NCI-H1105 treated with DMSO at 0.1 percent for 48 hours (cell line): Measurements from ENCODE around the gene FAM13B.
"Not testable (repeated sequence)": the region's sequence is repeated elsewhere in the genome, so short reads cannot be mapped to it uniquely, and the experiment has no call there.

Experiments
- DNase-seq: peaks from one replicate; lab custom pipeline; 2025; lab: John Stamatoyannopoulos, UW

FAM13B gene

DNA sequence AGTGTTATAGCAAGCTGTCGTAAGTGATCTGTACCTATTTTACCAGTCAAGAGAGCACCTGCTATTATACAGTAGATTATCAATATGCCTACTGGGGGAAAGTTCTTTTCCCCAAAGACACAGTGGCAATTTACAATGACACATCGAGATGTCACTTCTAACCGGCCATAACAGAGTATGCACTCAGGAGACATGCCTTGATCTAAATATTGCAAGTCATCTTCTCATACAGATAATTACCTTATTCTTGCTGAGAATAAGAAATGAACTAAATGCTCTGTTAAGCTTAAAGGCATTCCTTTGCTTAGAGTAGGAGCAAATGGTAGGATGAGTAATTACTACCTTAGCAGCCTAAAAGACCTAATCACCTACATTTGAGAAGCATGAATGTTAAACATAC is 72.1 kb downstream of the FAM13B start:
- DNase-seq = no peak

DNA sequence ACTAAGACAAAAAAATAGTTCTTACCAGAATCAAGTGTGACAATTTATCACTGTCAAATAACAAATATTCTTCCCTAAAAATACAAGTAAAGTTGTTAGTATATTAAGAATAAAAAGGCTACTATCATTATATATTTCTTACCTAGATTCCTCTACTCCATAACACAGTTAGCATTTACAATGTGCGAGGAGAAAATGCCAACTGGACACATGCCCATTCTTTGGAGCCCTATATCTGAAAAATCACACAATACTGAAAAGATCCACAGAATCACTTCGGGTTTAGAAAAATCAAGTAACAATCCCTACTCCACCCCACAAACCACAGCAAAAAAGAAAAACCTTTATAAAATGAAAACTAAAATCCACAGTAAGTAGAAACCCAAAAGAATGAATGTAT is 72.7 kb downstream of the FAM13B start:
- no peak for DNase-seq

DNA sequence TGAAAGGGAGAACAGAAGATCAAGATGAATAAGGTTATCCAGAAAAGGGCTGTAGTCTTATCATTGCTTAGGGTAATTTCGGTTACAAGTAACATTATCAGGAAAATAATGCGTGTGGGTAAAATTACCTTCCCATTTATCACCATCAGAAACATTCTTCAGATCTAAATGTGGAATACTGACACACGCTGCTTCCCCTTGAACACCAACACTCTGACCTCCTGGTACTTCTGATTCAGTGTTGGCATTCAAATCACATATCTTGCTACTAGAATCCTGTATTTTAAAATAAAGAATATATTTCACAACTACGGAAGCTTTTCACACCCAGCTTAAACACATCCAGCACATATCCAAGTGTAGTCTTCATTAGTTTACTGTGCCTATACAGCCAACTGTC is 73.4 kb downstream of the FAM13B start:
- no peak for DNase-seq

DNA sequence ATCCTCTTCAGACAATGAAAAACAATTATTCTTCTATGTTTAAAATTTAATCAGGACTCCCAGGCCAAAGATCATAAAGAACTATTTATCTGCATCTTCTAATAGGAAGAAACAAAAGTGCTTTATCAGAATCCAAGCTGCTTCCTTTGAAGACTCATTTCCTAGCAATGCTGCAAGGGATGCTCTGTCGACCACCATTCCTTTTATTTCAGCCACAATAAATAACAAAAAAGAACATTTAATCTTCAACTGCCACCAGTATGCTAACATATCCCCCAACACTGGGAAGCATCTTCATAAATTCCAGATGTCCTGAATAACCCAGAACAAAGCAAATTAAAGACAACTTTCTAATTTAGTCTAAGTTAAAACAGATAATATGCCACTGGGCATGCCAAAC is 74.9 kb downstream of the FAM13B start:
- DNase-seq = no peak

DNA sequence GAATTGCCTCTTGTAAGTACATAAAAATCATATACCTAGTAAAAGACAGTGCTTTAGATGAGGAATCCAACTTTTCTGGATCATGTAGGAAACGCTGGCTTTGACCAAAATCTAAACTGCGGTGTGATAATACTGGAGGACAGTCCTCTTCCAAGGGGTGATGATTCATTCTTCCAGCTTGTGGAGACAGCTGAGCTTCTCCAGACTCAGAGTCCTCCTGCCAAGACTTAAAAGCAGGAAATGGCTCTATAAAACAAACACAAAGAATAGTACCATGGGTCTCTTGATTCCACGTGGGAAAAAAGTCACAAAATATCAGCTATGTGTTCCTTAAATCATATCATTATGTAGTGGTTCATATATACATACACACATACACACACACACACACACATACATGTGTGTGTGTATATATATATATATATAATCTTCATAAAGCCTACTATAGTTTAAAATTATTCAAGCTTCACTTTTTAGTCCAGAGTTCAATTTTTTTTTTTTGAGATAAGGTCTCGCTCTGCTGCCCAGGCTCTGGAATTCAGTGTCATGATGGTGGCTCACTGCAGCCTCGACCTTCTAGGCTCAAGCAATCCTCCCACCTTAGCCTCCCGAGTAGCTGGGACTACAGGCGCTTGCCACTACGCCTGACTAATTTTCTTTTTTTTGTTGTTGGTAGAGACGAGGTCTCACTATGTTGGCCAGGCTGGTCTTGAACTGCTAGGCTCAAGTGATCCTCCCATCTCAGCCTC is 78.6 kb downstream of the FAM13B start:
- no peak for DNase-seq

DNA sequence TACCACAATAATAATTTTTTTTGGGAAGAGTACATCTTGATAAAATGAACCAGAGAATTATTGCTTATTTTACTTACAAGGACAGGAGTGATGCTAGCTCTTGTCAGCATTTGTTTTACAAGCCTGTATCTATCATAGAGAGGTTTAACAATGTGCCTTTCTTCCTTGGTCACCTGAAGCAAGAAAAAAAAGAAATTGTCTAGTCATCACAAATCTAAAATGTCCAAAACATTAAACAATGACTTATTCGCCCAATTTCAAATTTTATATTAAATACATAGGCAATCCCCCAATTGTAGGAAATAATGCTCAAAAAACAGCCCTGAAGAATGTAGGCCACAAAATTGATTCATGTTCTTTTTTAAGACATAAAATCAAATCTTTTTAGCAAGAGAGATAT is 87.1 kb downstream of the FAM13B start:
- DNase-seq = no peak

DNA sequence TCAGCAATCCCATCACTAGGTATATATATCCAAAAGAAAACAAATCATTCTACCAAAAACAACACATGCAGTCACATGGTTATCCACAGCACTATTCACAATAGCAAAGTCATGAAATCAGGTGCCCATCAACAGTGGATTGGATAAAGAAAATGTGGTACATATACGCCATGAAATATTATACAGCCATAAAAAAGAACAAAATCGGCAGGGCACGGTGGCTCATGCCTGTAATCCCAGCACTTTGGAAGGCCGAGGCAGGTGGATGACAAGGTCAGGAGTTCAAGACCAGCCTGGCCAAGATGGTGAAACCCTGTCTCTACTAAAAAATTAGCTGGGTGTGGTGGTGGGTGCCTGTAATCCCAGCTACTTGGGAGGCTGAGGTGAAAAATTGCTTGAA is 88.6 kb downstream of the FAM13B start:
- not testable (repeated sequence) for DNase-seq

DNA sequence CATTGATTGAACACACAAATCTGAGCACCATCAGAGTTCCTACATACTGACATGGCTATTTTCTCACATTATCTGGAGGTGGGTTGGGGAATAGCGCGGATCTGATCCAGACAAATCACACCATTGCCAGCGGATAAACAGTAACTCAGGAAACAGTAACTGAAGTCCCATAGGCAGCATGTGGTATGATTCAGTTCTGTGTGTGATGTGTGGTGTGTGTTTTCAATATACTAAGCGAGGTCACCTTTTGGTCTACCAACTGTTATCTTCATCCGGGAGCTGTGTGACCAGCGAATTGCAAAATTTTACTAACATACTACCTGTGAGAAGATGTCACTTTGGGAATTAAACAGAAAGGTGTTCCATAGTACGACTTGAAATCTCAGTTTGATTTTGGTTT is 93.5 kb downstream of the FAM13B start:
- no peak for DNase-seq

DNA sequence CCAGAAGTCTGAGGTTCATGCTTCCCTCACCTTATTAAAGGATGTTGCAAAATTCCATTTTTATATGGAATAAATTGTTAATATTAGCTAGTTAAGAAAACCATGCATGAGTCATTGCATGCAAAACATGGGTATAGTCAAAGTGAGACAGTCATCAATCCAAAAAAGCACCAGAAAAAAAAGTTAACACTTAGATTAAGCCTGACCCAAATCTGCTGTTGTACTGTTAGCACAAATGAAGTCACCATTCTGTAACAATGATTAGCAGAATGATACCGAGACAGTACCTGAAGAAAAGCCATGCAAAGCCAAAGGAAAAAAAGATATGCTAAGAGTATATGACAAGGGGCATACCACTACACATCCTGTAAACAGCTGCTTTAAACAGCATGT is 94.1 kb downstream of the FAM13B start:
- DNase-seq = no peak

DNA sequence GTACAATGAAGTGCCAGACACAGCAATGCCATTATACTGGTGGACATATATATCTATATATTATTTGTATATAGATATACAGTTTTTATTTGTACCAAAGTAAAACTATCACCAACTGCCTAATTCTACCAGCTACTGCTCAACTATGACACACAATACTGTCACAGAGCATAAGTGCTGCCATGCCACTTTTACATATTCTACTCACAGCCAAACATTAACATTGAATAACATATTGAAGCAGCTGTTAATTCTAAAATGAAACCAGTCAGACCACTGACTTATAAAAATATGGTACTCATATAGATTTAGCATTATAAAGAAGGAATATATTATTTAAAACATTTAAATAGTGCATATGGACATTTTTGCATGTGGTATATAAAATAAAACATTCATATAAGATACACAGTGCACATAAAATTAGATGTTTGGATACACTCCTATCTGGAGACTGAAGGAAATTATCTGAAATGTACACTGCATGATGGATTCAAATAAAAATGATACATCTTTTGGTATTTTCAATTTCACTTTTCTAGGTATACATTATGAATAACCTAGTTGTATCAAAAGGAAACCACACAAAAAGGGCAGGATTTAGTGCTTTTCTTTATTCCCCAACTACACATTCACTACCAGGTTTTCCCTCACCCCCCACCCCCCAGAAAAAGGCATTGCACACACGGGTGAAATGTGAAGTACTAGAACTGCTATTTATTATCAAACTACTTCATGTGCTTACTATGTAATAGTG is 94.7 kb downstream of the FAM13B start:
- DNase-seq = no peak

DNA sequence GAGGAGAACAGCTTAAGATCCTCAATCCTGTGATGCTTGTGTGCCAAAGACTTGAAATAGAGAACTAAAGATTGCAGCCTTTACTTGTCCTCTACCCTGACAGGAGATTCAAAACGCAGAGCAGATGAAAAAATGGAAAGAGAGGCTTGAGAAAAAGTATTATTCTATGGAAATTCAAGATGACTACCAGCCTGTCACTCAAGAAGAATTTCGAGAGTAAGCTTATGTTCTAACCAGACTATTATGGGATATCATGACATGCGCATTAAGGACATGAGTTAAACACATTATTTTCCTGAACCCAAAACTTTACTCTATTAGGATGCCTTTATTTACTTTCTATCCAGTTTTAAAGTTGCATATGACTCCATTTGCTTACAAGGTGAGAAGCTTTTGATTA is 97.2 kb downstream of the FAM13B start:
- DNase-seq = no peak

DNA sequence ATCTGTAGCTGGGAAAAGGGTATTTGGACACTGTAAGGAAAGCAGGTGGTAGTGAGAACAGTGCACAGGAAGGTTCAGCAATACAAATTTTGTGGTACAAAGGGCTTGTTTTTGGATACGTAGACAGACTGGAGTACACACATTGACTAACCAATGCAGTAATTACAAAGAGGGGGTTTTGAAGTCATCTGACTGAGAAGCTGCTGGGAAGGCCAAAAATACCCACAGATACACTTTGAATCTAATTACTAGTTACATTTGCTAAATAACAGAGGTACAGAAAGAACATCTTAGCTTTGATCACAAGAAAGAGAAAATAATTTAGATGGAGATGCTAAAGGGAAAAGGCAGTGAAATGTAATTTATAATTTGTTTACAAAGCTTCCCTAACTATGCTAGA is 97.7 kb downstream of the FAM13B start:
- no peak for DNase-seq

DNA sequence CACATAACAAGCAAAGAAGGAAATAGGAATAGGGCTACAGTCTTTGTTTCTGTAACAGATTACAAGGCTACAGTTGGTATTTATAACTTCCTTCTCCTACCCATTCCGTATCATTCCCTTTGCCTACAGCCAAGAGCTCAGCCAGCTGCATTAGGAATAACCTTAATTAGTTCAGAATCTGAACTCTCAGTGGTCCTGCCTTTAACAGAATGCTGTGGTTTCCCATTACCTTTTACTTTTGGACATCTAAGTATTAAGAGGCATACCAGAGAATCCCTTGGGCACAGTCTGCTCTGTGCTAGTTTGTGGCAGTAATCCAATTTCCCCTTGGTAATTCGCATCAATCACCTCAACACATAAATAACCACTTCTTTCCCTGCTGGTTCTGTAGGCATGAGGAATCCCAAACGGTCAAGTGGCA is 99.4 kb downstream of the FAM13B start:
- no peak for DNase-seq

DNA sequence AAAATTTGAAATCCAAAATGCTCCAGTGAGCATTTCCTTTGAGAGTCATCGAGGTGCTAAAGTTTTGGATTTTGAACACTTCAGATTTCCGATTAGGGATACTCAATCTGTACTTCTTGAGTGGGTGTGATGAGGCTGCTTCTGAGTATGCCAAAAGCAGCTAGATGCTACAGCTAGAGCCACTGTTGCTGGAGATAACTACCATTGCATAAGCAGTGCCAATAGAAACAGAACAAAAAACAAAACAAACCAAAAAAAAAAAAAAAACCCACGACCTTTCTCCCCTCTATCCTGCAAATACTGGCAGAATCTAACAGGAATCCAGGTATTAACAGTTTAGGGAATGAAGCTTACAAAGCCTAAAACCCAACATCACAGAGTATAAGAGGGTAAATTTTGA is 100.1 kb downstream of the FAM13B start:
- no peak for DNase-seq

DNA sequence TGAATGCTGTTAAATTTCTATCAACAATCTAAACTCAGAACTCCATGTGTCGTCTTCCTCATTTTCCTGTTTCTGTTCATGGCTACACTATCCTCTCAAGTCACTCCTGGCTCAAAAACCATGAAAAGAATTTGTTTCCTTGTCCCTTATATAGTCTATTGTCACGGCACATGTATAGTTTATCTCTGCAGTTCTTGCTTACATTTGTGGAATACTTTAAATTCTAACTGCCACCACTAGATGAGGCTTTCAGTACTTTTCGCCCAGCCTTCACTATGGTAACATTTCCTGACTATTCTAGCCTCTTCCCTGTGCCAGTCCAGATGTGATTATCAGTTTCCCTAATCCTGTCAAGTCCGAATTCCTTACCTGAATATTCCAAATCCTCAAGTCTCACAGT is 109.0 kb downstream of the FAM13B start:
- no peak for DNase-seq

DNA sequence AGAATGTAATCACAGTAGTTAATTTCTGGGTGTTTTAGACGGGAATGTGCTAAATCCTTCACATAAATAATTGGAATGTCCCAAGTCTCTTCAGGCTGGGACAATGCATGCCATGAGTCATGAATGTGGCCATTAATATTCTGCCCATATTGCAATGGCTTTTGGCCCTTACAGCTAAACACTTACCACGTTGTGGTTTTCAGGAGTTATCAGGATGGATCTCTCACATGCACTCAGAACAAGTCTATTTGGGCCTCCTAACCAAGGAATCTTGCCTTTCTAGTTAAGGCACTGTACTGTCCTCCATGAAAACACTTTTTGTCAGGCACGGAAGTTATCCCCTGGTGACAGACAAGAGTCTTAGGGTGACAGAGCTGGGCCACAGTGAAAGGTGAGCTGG is 110.9 kb downstream of the FAM13B start:
- no peak for DNase-seq

DNA sequence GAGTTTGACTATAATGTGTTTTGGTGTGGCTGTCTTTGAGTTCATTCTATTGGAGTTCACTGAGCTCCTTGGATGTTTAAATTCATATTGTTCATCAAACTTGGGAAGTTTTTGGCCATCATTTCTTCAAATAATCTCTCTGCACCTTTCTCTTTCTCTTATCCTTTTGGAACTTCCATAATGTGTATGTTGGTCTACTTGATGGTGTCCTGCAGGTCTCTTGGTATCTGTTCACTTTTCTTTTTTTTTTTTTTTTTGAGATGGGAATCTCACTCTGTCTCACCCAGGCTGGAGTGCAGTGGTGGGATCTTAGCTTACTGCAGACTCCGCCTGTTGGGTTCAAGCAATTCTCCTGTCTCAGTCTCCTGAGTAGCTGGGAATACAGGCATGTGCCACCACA is 116.0 kb downstream of the FAM13B start:
- no peak for DNase-seq

DNA sequence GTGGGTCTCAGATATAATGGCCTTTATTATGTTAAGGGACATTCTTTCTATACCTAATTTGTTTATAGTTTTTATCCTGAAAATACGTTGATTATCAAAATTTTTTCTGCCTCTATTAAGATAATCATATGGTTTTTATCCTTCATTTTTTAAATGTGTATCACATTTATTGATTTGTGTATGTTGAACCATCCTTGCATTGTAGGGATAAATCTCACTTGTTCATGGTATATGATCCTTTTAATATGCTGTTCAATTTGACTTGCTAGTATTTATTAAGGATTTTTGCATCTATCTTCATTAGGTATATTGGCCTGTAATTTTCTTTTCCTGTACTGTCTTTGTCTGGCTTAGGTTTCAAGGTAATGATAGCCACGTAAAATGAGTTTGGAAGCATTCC is 118.1 kb downstream of the FAM13B start:
- DNase-seq = no peak

DNA sequence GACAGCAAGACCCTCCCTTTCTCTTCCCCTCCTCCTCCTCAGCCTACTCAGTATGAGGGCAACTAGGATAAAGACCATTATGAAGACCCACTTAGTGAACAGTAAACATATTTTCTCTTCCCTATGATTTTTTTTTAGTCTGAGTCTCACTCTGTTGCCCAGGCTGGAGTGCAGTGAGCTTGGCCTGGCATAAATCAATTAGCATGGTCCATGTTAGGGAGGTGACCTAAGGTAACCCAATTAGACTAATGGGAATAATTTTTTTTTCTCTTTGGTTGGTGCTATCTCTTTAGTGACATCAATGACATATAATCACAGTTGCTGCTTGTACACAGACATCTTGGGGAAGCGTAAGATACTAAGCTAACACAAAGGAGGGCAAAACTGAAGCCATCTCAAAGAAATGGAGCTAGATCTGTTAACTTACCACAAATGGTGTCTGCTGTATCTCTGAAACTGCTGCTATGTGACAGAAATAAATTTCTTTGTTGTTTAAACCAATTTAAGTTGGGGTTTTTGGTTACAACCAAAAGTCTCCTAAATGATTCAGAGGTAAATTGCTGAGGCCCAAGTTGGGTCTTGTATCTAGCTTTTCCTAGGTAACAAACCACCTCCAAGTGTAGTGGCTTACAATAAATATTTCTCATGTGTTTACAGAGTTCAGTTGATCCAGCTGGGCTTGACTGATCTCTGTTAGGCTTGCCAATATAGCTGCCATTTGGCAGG is 130.3 kb downstream of the FAM13B start:
- no peak for DNase-seq

DNA sequence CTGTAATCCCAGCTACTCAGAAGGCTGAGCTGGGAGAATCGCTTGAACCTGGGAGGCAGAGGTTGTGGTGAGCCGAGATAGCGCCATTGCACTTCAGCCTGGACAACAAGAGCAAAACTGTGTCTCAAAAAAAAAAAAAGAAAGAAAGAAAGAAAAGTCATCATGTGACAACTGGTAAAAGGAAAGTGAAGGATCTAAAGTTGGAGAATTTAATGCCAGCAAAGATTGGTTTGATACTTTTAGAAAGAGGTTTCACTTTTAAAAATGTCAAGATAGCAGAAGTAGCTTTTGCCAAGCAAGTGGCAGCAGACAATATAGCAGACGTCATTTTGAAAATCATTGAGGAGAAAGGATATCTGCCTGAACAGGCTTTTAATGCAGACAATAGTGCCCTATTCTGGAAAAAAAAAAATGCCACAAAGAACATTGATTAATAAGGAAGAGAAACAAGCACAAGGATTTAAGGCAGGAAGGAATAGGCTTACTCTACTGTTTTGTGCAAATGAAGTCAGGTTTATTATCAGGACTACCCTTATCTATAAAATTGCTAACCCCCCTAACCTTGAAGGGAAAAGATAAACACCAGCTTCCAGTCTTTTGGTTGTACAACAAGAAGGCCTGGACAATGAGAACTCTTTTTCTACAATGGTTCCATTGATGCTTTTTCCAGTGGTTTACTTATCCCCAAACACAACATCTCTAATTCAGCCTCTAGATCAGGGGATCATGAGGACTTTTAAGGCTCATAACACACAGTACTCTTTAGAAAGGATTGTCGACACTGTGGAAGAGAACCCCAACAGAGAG is 131.7 kb downstream of the FAM13B start:
- DNase-seq = no peak

DNA sequence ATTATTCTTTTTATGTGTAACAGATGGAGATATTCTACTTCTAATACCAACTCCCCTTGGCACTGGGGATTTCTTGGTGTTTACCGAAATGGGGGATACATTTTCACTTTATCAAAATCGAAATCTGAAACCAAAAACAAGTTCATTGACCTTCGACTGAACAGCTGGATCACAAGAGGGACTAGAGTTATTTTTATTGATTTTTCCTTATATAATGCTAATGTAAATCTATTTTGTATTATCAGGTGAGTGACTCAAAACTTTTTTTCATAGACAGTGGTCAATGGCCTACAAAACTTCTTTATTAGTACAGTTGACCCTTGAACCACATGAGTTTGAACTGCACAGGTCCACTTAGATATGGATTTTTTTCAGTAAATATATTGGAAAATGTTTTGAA is 133.4 kb downstream of the FAM13B start:
- DNase-seq = no peak

DNA sequence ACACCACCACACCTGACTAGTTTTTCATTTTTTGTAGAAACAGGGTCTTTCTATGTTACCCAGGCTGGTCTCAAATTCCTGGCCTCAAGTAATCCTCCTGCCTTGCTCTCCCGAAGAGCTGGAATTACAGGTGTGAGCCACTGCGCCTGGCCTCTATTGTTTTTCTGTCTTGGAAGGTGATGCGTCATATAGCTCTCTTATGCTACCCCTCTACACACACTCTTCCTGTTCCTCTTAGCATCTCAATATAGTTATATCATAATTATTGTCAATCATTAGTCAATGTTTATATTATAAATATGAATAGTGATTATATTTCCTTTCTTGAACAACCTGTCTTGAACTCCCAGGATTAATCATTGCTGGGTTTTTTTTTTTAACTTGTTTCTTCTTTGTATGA is 136.3 kb downstream of the FAM13B start:
- no peak for DNase-seq
